HEK293 (cell line): Measurements from ENCODE around the gene LAT.

ENCODE experiments used
- BCL11B ChIP-seq: fragments of 450-650 bp; formaldehyde crosslinking; IDR thresholded peaks from 2 replicates; pipeline ENCODE4 v1.5.1; 2016; ENCODE audit warnings: low read depth, missing biosample characterization, missing genetic modification characterization
- EGR2 ChIP-seq: fragments of 450-650 bp; formaldehyde crosslinking; IDR thresholded peaks from 2 replicates; pipeline ENCODE4 v1.5.1; 2016; ENCODE audit warnings: low read depth, missing biosample characterization, missing genetic modification characterization
- GLIS1 ChIP-seq: fragments of 450-650 bp; formaldehyde crosslinking; IDR thresholded peaks from 2 replicates; pipeline ENCODE4 v1.5.1; 2016; ENCODE audit warnings: missing biosample characterization, missing genetic modification characterization
- HOXC10 ChIP-seq: sonication (generic); formaldehyde crosslinking; IDR thresholded peaks from 2 replicates; pipeline ENCODE4 v1.8.1; 2023; ENCODE audit warnings: mild to moderate bottlenecking, missing genetic modification reagents
- KLF8 ChIP-seq: fragments of 450-650 bp; formaldehyde crosslinking; IDR thresholded peaks from 2 replicates; pipeline ENCODE4 v1.5.1; 2016; ENCODE audit warnings: missing biosample characterization, missing genetic modification characterization
- MZF1 ChIP-seq: fragments of 450-650 bp; formaldehyde crosslinking; IDR thresholded peaks from 2 replicates; pipeline ENCODE4 v1.5.1; 2017; ENCODE audit warnings: missing biosample characterization, missing genetic modification characterization, borderline replicate concordance
- SCRT1 ChIP-seq: fragments of 450-650 bp; formaldehyde crosslinking; IDR thresholded peaks from 2 replicates; pipeline ENCODE4 v1.5.1; 2016; ENCODE audit warnings: missing biosample characterization, missing genetic modification characterization, borderline replicate concordance
- SP3 ChIP-seq: fragments of 450-650 bp; formaldehyde crosslinking; IDR thresholded peaks from 2 replicates; pipeline ENCODE4 v1.5.1; 2016; ENCODE audit warnings: missing biosample characterization, missing genetic modification characterization
- TRIM28 ChIP-seq: IDR thresholded peaks from 2 replicates; pipeline ENCODE4 v1.6.1; 2011; ENCODE audit warnings: low read length, control low read depth, borderline replicate concordance
- YY2 ChIP-seq: fragments of 450-650 bp; formaldehyde crosslinking; IDR thresholded peaks from 2 replicates; pipeline ENCODE4 v1.5.1; 2016; ENCODE audit warnings: missing biosample characterization, missing genetic modification characterization
- ZBTB21 ChIP-seq: fragments of 450-650 bp; formaldehyde crosslinking; IDR thresholded peaks from 2 replicates; pipeline ENCODE4 v1.5.1; 2017; ENCODE audit warnings: missing biosample characterization, missing genetic modification characterization
- ZFP41 ChIP-seq: fragments of 450-650 bp; formaldehyde crosslinking; IDR thresholded peaks from 2 replicates; pipeline ENCODE4 v1.5.1; 2016; ENCODE audit warnings: missing biosample characterization, missing genetic modification characterization, borderline replicate concordance
- ZNF10 ChIP-seq: fragments of 450-650 bp; formaldehyde crosslinking; IDR thresholded peaks from 2 replicates; pipeline ENCODE4 v1.5.1; 2017; ENCODE audit warnings: missing biosample characterization, missing genetic modification characterization
- ZNF138 ChIP-seq: fragments of 450-650 bp; formaldehyde crosslinking; IDR thresholded peaks from 2 replicates; pipeline ENCODE4 v1.5.1; 2016; ENCODE audit warnings: missing biosample characterization, missing genetic modification characterization, borderline replicate concordance
- ZNF155 ChIP-seq: fragments of 450-650 bp; formaldehyde crosslinking; IDR thresholded peaks from 2 replicates; pipeline ENCODE4 v1.5.1; 2016; ENCODE audit warnings: missing biosample characterization, missing genetic modification characterization
- ZNF169 ChIP-seq: fragments of 450-650 bp; formaldehyde crosslinking; IDR thresholded peaks from 2 replicates; pipeline ENCODE4 v1.5.1; 2016; ENCODE audit warnings: missing biosample characterization, missing genetic modification characterization
- ZNF174 ChIP-seq: fragments of 450-650 bp; formaldehyde crosslinking; IDR thresholded peaks from 2 replicates; pipeline ENCODE4 v1.5.0; 2017; ENCODE audit warnings: missing biosample characterization, mild to moderate bottlenecking, missing genetic modification characterization
- ZNF175 ChIP-seq: fragments of 450-650 bp; formaldehyde crosslinking; IDR thresholded peaks from 2 replicates; pipeline ENCODE4 v1.5.1; 2016; ENCODE audit warnings: missing biosample characterization, missing genetic modification characterization
- ZNF2 ChIP-seq: fragments of 450-650 bp; formaldehyde crosslinking; IDR thresholded peaks from 2 replicates; pipeline ENCODE4 v1.5.1; 2016; ENCODE audit warnings: missing biosample characterization, missing genetic modification characterization
- ZNF202 ChIP-seq: fragments of 450-650 bp; formaldehyde crosslinking; IDR thresholded peaks from 2 replicates; pipeline ENCODE4 v1.5.1; 2016; ENCODE audit warnings: missing biosample characterization, missing genetic modification characterization, borderline replicate concordance
- ZNF211 ChIP-seq: fragments of 450-650 bp; formaldehyde crosslinking; IDR thresholded peaks from 2 replicates; pipeline ENCODE4 v1.5.1; 2016; ENCODE audit warnings: low read depth, missing biosample characterization, missing genetic modification characterization
- ZNF311 ChIP-seq: fragments of 450-650 bp; formaldehyde crosslinking; IDR thresholded peaks from 2 replicates; pipeline ENCODE4 v1.5.1; 2017; ENCODE audit warnings: missing biosample characterization, missing genetic modification characterization, borderline replicate concordance
- ZNF404 ChIP-seq: fragments of 450-650 bp; formaldehyde crosslinking; IDR thresholded peaks from 2 replicates; pipeline ENCODE4 v1.5.1; 2017; ENCODE audit warnings: missing biosample characterization, missing genetic modification characterization
- ZNF426 ChIP-seq: fragments of 450-650 bp; formaldehyde crosslinking; IDR thresholded peaks from 2 replicates; pipeline ENCODE4 v1.5.1; 2017; ENCODE audit warnings: missing biosample characterization, missing genetic modification characterization, mild to moderate bottlenecking, inconsistent platforms, moderate library complexity
- ZNF514 ChIP-seq: fragments of 450-650 bp; formaldehyde crosslinking; IDR thresholded peaks from 2 replicates; pipeline ENCODE4 v1.5.1; 2016; ENCODE audit warnings: missing biosample characterization, missing genetic modification characterization
- ZNF621 ChIP-seq: fragments of 450-650 bp; formaldehyde crosslinking; IDR thresholded peaks from 2 replicates; pipeline ENCODE4 v1.5.1; 2017; ENCODE audit warnings: missing biosample characterization, missing genetic modification characterization
- ZNF626 ChIP-seq: fragments of 450-650 bp; sonication (Bioruptor Pico); formaldehyde crosslinking; IDR thresholded peaks from 2 replicates; pipeline ENCODE4 v1.5.1; 2018; ENCODE audit warnings: missing biosample characterization, missing genetic modification characterization, inconsistent platforms
- ZNF654 ChIP-seq: fragments of 450-650 bp; formaldehyde crosslinking; IDR thresholded peaks from 2 replicates; pipeline ENCODE4 v1.5.1; 2016; ENCODE audit warnings: low read depth, missing biosample characterization, missing genetic modification characterization
- ZSCAN16 ChIP-seq: fragments of 450-650 bp; formaldehyde crosslinking; IDR thresholded peaks from 2 replicates; pipeline ENCODE4 v1.5.1; 2016; ENCODE audit warnings: missing biosample characterization, missing genetic modification characterization
- ZSCAN30 ChIP-seq: fragments of 450-650 bp; IDR thresholded peaks from 2 replicates; pipeline ENCODE4 v1.5.1; 2018; ENCODE audit warnings: missing biosample characterization, mild to moderate bottlenecking, missing genetic modification characterization, moderate library complexity
- TF ChIP-seq, protein P1 (sequence below): fragments of 450-650 bp; formaldehyde crosslinking; IDR thresholded peaks from 2 replicates; pipeline ENCODE4 v1.5.1; 2016; ENCODE audit warnings: missing biosample characterization, missing genetic modification characterization
- TF ChIP-seq, protein P2 (sequence below): fragments of 450-650 bp; formaldehyde crosslinking; IDR thresholded peaks from 2 replicates; pipeline ENCODE4 v1.5.1; 2016; ENCODE audit warnings: missing biosample characterization, missing genetic modification characterization
- TF ChIP-seq, protein P3 (sequence below): fragments of 450-650 bp; formaldehyde crosslinking; IDR thresholded peaks from 2 replicates; pipeline ENCODE4 v1.5.1; 2017; ENCODE audit warnings: missing biosample characterization, missing genetic modification characterization
- TF ChIP-seq, protein P4 (sequence below): fragments of 450-650 bp; formaldehyde crosslinking; IDR thresholded peaks from 2 replicates; pipeline ENCODE4 v1.5.1; 2016; ENCODE audit warnings: missing biosample characterization, missing genetic modification characterization

LAT gene

DNA sequence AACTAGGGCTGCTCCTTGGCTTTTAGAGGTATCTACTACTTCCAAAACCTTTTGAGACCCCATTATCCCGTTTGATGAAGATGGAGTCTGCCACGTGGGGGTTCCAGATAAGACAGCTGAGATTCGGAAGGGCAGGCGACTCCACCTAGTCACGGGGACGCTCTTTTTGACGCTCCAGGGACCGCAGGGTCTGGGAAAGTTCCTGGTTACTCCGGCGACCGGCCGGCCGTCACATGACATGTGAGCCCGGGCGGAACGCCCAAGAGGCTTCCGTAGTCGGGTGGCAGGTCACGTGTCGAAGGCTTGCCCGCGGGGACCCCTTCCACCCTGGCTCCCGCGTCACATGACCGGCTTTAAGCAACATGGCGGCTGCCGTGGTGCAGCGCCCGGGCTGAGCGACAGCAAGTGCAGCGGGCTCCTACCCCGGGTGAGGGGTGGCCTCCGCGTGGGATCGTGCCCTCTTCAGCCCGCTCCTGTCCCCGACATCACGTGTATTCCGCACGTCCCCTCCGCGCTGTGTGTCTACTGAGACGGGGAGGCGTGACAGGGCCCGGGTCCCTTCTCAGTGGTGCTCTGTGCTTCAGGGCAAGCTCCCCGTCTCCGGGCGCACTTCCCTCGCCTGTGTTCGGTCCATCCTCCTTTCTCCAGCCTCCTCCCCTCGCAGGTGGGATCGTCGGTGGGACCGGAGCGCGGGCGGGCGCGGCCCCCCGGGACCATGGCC is 10.3 kb upstream of the LAT start, which contains the start of gene SPNS1 (continued):
- TF ChIP-seq ZNF211 (tag by site-specific recombination): no peak
- TF ChIP-seq ZNF138: no peak
- TF ChIP-seq ZNF169 (tag by site-specific recombination): no peak
- TF ChIP-seq, protein P1, sequence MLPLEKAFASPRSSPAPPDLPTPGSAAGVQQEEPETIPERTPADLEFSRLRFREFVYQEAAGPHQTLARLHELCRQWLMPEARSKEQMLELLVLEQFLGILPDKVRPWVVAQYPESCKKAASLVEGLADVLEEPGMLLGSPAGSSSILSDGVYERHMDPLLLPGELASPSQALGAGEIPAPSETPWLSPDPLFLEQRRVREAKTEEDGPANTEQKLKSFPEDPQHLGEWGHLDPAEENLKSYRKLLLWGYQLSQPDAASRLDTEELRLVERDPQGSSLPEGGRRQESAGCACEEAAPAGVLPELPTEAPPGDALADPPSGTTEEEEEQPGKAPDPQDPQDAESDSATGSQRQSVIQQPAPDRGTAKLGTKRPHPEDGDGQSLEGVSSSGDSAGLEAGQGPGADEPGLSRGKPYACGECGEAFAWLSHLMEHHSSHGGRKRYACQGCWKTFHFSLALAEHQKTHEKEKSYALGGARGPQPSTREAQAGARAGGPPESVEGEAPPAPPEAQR (tag by site-specific recombination): 0 out of 2 replicates have a peak, but pooled peaks have one; percentile 53
- TF ChIP-seq ZNF202 (tag by site-specific recombination): no peak
- TF ChIP-seq BCL11B (tag by site-specific recombination): no peak
- TF ChIP-seq TRIM28: 0 out of 2 replicates have a peak, but pooled peaks have one; percentile 27
- TF ChIP-seq KLF8: peak; percentile 92
- no peak for TF ChIP-seq ZNF426 (tag by site-specific recombination)
- TF ChIP-seq SCRT1 (tag by site-specific recombination): no peak
- peak; percentile 80 for TF ChIP-seq ZBTB21 (tag by site-specific recombination)
- TF ChIP-seq HOXC10: no peak
- peak; percentile 99 for TF ChIP-seq YY2 (tag by site-specific recombination)
- peak; percentile 61; the same call in 1 of the 2 replicates for TF ChIP-seq ZSCAN30 (tag by site-specific recombination)
- TF ChIP-seq ZNF311 (tag by site-specific recombination): no peak
- no peak for TF ChIP-seq EGR2 (tag by site-specific recombination)
- TF ChIP-seq ZNF404 (tag by site-specific recombination): no peak
- TF ChIP-seq MZF1: no peak
- TF ChIP-seq, protein P2, sequence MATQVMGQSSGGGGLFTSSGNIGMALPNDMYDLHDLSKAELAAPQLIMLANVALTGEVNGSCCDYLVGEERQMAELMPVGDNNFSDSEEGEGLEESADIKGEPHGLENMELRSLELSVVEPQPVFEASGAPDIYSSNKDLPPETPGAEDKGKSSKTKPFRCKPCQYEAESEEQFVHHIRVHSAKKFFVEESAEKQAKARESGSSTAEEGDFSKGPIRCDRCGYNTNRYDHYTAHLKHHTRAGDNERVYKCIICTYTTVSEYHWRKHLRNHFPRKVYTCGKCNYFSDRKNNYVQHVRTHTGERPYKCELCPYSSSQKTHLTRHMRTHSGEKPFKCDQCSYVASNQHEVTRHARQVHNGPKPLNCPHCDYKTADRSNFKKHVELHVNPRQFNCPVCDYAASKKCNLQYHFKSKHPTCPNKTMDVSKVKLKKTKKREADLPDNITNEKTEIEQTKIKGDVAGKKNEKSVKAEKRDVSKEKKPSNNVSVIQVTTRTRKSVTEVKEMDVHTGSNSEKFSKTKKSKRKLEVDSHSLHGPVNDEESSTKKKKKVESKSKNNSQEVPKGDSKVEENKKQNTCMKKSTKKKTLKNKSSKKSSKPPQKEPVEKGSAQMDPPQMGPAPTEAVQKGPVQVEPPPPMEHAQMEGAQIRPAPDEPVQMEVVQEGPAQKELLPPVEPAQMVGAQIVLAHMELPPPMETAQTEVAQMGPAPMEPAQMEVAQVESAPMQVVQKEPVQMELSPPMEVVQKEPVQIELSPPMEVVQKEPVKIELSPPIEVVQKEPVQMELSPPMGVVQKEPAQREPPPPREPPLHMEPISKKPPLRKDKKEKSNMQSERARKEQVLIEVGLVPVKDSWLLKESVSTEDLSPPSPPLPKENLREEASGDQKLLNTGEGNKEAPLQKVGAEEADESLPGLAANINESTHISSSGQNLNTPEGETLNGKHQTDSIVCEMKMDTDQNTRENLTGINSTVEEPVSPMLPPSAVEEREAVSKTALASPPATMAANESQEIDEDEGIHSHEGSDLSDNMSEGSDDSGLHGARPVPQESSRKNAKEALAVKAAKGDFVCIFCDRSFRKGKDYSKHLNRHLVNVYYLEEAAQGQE (tag by site-specific recombination): 0 out of 2 replicates have a peak, but pooled peaks have one; percentile 24
- no peak for TF ChIP-seq ZNF175 (tag by site-specific recombination)
- TF ChIP-seq ZNF626: no peak
- TF ChIP-seq ZNF10: no peak
- no peak for TF ChIP-seq ZNF514 (tag by site-specific recombination)
- no peak; the same call in 1 of the 2 replicates for TF ChIP-seq GLIS1
- no peak for TF ChIP-seq ZFP41 (tag by site-specific recombination)
- no peak for TF ChIP-seq ZNF654 (tag by site-specific recombination)
- TF ChIP-seq ZNF155 (tag by site-specific recombination): no peak
- TF ChIP-seq, protein P3, sequence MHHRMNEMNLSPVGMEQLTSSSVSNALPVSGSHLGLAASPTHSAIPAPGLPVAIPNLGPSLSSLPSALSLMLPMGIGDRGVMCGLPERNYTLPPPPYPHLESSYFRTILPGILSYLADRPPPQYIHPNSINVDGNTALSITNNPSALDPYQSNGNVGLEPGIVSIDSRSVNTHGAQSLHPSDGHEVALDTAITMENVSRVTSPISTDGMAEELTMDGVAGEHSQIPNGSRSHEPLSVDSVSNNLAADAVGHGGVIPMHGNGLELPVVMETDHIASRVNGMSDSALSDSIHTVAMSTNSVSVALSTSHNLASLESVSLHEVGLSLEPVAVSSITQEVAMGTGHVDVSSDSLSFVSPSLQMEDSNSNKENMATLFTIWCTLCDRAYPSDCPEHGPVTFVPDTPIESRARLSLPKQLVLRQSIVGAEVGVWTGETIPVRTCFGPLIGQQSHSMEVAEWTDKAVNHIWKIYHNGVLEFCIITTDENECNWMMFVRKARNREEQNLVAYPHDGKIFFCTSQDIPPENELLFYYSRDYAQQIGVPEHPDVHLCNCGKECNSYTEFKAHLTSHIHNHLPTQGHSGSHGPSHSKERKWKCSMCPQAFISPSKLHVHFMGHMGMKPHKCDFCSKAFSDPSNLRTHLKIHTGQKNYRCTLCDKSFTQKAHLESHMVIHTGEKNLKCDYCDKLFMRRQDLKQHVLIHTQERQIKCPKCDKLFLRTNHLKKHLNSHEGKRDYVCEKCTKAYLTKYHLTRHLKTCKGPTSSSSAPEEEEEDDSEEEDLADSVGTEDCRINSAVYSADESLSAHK (tag by site-specific recombination): peak; percentile 75; the same call in 1 of the 2 replicates
- no peak for TF ChIP-seq ZNF621 (tag by site-specific recombination)
- TF ChIP-seq ZNF174 (tag by site-specific recombination): no peak
- no peak for TF ChIP-seq ZSCAN16 (tag by site-specific recombination)
- TF ChIP-seq ZNF2 (tag by site-specific recombination): peak; percentile 69; the same call in 1 of the 2 replicates
- peak; percentile 73 for TF ChIP-seq SP3 (tag by site-specific recombination)
- TF ChIP-seq, protein P4, sequence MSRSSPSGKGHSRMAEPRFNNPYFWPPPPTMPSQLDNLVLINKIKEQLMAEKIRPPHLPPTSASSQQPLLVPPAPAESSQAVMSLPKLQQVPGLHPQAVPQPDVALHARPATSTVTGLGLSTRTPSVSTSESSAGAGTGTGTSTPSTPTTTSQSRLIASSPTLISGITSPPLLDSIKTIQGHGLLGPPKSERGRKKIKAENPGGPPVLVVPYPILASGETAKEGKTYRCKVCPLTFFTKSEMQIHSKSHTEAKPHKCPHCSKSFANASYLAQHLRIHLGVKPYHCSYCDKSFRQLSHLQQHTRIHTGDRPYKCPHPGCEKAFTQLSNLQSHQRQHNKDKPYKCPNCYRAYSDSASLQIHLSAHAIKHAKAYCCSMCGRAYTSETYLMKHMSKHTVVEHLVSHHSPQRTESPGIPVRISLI (tag by site-specific recombination): no peak
